ENCODE data around the gene REV3L.

DNA sequence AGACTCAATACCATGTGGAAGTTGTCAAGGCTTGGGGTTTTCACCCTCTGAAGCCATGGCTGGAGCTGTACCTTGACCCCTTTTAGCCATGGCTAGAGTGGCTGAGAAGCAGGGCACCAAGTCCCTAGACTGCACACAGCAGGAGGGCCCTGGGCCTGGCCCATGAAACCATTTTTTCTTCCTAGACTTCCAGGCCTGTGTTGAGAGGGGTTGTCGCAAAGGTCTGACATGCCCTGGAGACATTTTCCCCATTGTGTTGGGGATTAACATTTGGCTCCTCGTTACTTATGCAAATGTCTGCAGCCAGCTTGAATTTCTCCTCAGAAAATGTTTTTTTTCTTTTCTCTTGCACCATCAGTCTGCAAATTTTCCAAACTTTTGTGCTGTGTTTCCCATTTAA is 199.3 kb downstream of the REV3L start:
- TF ChIP-seq, protein P1, sequence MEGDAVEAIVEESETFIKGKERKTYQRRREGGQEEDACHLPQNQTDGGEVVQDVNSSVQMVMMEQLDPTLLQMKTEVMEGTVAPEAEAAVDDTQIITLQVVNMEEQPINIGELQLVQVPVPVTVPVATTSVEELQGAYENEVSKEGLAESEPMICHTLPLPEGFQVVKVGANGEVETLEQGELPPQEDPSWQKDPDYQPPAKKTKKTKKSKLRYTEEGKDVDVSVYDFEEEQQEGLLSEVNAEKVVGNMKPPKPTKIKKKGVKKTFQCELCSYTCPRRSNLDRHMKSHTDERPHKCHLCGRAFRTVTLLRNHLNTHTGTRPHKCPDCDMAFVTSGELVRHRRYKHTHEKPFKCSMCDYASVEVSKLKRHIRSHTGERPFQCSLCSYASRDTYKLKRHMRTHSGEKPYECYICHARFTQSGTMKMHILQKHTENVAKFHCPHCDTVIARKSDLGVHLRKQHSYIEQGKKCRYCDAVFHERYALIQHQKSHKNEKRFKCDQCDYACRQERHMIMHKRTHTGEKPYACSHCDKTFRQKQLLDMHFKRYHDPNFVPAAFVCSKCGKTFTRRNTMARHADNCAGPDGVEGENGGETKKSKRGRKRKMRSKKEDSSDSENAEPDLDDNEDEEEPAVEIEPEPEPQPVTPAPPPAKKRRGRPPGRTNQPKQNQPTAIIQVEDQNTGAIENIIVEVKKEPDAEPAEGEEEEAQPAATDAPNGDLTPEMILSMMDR (IDR thresholded peaks at IDR 0.05): no peak
- no peak for TF ChIP-seq ZFX (IDR thresholded peaks at IDR 0.05; ENCODE audit: borderline replicate concordance)
